IgD-negative memory B cell (primary cell): Measurements from ENCODE around the gene FABP6. TPM values are rescaled to one million over a fixed set of nuclear protein-coding genes. Genes with fewer than 3 reads are reported as not detected.

Experiments used
- H3K27ac Mint-ChIP-seq, 3 donors: one replicate each; pipeline ENCODE4 v1.8.0; 2020 to 2022; ENCODE audit warnings: mild to moderate bottlenecking in 3 of 3, mixed read lengths in 3 of 3, moderate library complexity in 1 of 3
- H3K27me3 Mint-ChIP-seq: one replicate; pipeline ENCODE4 v1.8.0; 2021; ENCODE audit warnings: mixed read lengths
- H3K36me3 Mint-ChIP-seq: one replicate; pipeline ENCODE4 v1.8.0; 2020; ENCODE audit warnings: mild to moderate bottlenecking, mixed read lengths
- H3K4me1 Mint-ChIP-seq, 3 donors: one replicate each; pipeline ENCODE4 v1.8.0; 2020 to 2022; ENCODE audit warnings: mixed read lengths in 3 of 3, mild to moderate bottlenecking in 1 of 3
- H3K4me3 Mint-ChIP-seq, 4 donors: one replicate each; pipeline ENCODE4 v1.8.0; 2020 to 2022; ENCODE audit warnings: mild to moderate bottlenecking in 4 of 4, mixed read lengths in 4 of 4, moderate library complexity in 3 of 4
- H3K9me3 Mint-ChIP-seq, 3 donors: one replicate each; pipeline ENCODE4 v1.8.0; 2020 to 2021; ENCODE audit warnings: mixed read lengths in 3 of 3, mild to moderate bottlenecking in 1 of 3
- polyA plus RNA-seq: library from polyadenylated mRNA; unstranded; fragments of 300-500 nt; fragmentation: Illumina TruSeq; gene quantifications from one replicate; pipeline ENCODE4 v1.2.3, GENCODE V29; 2021

FABP6 gene
- polyA plus RNA-seq, 1 donor from 2014 or later = not detected

DNA sequence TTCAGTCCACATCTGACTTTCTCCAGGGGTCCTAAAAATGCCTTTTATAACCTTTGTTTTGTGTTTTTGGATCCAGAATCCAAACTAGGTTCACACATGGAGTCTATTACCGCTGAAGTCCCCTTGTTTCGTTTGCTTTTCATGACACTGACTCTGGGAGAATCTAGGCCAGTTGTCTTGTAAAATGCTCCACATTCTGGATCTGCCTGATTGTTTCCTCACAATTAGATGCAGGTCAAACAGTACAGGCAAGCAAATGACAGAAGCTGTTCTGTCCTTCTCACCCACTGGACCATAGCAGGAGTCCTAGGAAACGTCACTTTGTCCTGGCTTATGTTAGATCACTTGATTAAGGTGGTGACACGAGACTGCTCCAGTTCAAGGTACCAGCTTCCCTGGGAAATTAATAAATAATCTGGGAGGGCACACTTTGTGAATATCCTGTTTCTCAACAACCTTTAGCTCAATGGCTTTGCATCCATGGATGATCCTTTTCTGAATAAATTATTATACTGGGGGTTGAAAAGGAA lies 34.1 kb downstream of the FABP6 start:
- no peaks in the 10 kb centered on the region for H3K9me3 Mint-ChIP-seq
- H3K36me3 Mint-ChIP-seq = peaks cover 3% of the 10 kb centered on the region
- H3K4me1 Mint-ChIP-seq = peaks cover 4 to 5% (median 4%) of the 10 kb centered on the region in 3 donors
- no peak overlapping the region for H3K27ac Mint-ChIP-seq
- no peak overlapping the region for H3K4me3 Mint-ChIP-seq
- H3K27me3 Mint-ChIP-seq = peaks cover 23% of the 10 kb centered on the region

DNA sequence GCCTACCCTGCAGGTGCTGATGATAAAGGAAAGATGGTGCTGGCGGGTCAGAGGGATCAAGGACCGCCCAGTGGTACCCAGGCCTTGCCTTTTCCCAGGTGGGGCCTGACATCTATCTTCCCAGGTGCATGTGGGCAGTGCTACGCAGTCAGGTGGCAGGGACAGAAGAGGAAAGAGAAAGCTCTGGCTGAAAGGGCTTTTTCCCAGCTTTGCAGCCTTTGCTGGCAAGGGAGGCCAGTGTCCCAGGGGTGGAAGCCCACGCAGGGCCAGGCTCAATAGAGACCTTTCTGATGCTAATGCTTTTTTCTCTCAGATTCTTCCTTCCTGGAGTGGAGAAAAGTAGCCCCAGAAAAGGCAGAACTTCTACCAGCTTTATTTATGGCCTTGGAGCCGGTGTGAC lies 36.7 kb downstream of the FABP6 start:
- Mint-ChIP-seq H3K4me1 (peaks cover 4 to 10% (median 6%) of the 10 kb centered on the region in 3 donors), H3K27ac (no peak overlapping the region), H3K36me3 (no peaks in the 10 kb centered on the region), H3K9me3 (no peaks in the 10 kb centered on the region), H3K27me3 (peaks cover 23% of the 10 kb centered on the region), H3K4me3 (no peak overlapping the region)

DNA sequence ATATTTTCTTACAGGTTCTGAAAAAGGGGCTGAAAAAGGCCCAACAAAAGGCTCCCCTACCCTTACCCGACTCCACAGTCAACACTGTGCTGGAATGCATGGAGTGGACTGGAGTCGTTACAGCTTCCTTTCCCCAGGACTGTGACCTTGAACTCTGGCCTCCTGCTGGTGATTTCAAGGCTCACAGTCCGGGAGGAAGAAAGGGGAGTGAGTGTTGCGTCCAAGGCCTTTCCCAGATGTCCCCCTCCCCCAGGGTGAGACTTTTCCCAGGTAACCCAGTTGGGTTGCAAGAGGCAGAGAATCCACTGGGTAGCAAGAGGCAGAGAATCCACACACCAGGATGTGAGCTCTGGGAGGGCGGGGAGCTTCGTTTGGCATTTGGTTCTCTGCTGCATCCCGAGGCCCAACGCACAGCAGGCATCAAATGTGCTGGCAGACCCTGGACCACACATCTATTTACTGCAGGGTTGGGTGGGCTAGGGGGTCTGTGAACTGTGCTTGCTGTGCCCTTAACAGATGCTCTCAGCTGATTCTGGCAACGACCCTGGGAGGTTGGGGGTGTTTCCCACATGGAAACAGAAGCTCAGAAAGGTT lies 37.5 kb downstream of the FABP6 start:
- H3K36me3 Mint-ChIP-seq = no peaks in the 10 kb centered on the region
- no peak overlapping the region for H3K27ac Mint-ChIP-seq
- no peak overlapping the region for H3K4me3 Mint-ChIP-seq
- peaks cover 23% of the 10 kb centered on the region for H3K27me3 Mint-ChIP-seq
- H3K9me3 Mint-ChIP-seq = no peaks in the 10 kb centered on the region
- H3K4me1 Mint-ChIP-seq = peaks cover 3 to 17% (median 11%) of the 10 kb centered on the region in 3 donors

- no peaks in the 10 kb centered on the region for H3K9me3 Mint-ChIP-seq
- peak overlapping the region in 1 of 3 donors; percentile 59 for H3K27ac Mint-ChIP-seq
- peaks cover 2 to 13% (median 8%) of the 10 kb centered on the region in 3 donors for H3K4me1 Mint-ChIP-seq
These were observed 38.8 kb downstream of the FABP6 start for GRCh38 chr5:160268121-160268520.

GRCh38 chr5:160269017-160269416 lies 39.7 kb downstream of the FABP6 start:
- Mint-ChIP-seq H3K4me3 (no peak overlapping the region), H3K27me3 (peaks cover 22% of the 10 kb centered on the region), H3K27ac (no peak overlapping the region), H3K9me3 (no peaks in the 10 kb centered on the region), H3K4me1 (peaks cover 2 to 12% (median 7%) of the 10 kb centered on the region in 3 donors), H3K36me3 (no peaks in the 10 kb centered on the region)

More at GRCh38 chr5:160268121-160268520, 38.8 kb downstream of the FABP6 start:
- no peaks in the 10 kb centered on the region for H3K36me3 Mint-ChIP-seq
- no peak overlapping the region for H3K4me3 Mint-ChIP-seq
- H3K27me3 Mint-ChIP-seq = peaks cover 21% of the 10 kb centered on the region

GRCh38 chr5:160270704-160271103 lies 41.4 kb downstream of the FABP6 start:
- Mint-ChIP-seq H3K36me3 (no peaks in the 10 kb centered on the region), H3K4me1 (peaks cover 2 to 12% (median 7%) of the 10 kb centered on the region in 3 donors), H3K9me3 (no peaks in the 10 kb centered on the region), H3K27me3 (peaks cover 17% of the 10 kb centered on the region), H3K27ac (no peak overlapping the region), H3K4me3 (no peak overlapping the region)

DNA sequence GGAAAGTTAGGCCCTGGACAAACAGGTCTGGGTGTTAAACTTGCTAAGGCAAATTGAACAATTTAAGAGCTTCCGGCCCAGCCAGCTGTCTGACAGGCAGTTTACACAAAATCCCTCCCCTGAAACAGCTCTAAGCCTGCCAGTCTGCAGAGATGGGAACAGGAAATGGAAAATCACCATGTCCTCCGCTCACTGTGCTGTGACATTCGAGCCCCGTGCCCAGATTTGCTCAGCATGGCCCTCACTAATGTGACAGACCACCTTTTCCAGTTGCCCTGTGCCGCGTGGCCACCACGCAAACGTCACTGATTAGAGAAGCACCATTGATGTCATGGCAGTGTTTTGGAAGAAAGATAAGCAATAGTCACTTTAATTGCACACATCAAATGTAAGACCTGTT lies 42.1 kb downstream of the FABP6 start:
- H3K4me3 Mint-ChIP-seq = no peak overlapping the region

GRCh38 chr5:160271836-160272235 lies 42.5 kb downstream of the FABP6 start:
- Mint-ChIP-seq H3K27ac (no peak overlapping the region), H3K36me3 (no peaks in the 10 kb centered on the region), H3K9me3 (no peaks in the 10 kb centered on the region), H3K4me1 (peaks cover 2 to 12% (median 7%) of the 10 kb centered on the region in 3 donors), H3K4me3 (no peak overlapping the region), H3K27me3 (peaks cover 12% of the 10 kb centered on the region)

More for the DNA sequence above, 42.1 kb downstream of the FABP6 start:
- Mint-ChIP-seq H3K27ac (no peak overlapping the region), H3K27me3 (peaks cover 15% of the 10 kb centered on the region), H3K9me3 (no peaks in the 10 kb centered on the region), H3K36me3 (no peaks in the 10 kb centered on the region), H3K4me1 (peaks cover 2 to 12% (median 7%) of the 10 kb centered on the region in 3 donors)

DNA sequence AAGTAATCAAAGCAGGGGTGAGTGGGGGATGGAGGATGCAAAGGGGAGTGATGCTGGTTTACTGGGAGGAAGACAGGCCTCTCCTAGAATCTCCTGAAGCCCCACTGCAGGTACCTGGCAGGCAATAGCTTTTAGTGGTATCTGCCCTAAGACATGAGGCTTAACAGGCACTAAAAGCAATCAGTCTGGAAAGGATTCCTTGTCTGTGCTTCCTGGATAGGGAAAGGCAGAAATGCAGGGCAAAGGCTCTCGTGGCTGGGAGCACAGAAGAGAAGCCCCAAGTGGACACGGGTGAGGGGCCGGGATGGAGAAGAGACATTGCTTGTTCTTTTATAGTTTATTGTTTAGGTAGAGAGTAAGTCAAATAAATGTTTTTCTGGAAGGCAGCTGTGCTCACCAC lies 43.0 kb downstream of the FABP6 start:
- Mint-ChIP-seq H3K4me1 (peaks cover 2 to 12% (median 7%) of the 10 kb centered on the region in 3 donors), H3K27me3 (peaks cover 12% of the 10 kb centered on the region), H3K27ac (no peak overlapping the region), H3K9me3 (no peaks in the 10 kb centered on the region), H3K4me3 (no peak overlapping the region), H3K36me3 (no peaks in the 10 kb centered on the region)

GRCh38 chr5:160272889-160273288 lies 43.6 kb downstream of the FABP6 start:
- H3K9me3 Mint-ChIP-seq = no peaks in the 10 kb centered on the region
- H3K36me3 Mint-ChIP-seq = no peaks in the 10 kb centered on the region
- H3K27me3 Mint-ChIP-seq = peaks cover 11% of the 10 kb centered on the region
- no peak overlapping the region for H3K4me3 Mint-ChIP-seq
- H3K4me1 Mint-ChIP-seq = peaks cover 2 to 12% (median 7%) of the 10 kb centered on the region in 3 donors
- no peak overlapping the region for H3K27ac Mint-ChIP-seq

GRCh38 chr5:160274483-160274931 lies 45.2 kb downstream of the FABP6 start:
- Mint-ChIP-seq H3K27me3 (peaks cover 11% of the 10 kb centered on the region), H3K27ac (no peak overlapping the region), H3K4me1 (peaks cover 2 to 12% (median 7%) of the 10 kb centered on the region in 3 donors), H3K9me3 (no peaks in the 10 kb centered on the region), H3K36me3 (no peaks in the 10 kb centered on the region), H3K4me3 (no peak overlapping the region)

- H3K27ac Mint-ChIP-seq = no peak overlapping the region
- H3K27me3 Mint-ChIP-seq = peaks cover 2% of the 10 kb centered on the region
- no peak overlapping the region for H3K4me3 Mint-ChIP-seq
- H3K9me3 Mint-ChIP-seq = no peaks in the 10 kb centered on the region
- H3K36me3 Mint-ChIP-seq = no peaks in the 10 kb centered on the region
- H3K4me1 Mint-ChIP-seq = no peaks in the 10 kb centered on the region
These were observed 49.0 kb downstream of the FABP6 start for GRCh38 chr5:160278343-160278742.

GRCh38 chr5:160280384-160281095 lies 51.2 kb downstream of the FABP6 start:
- peaks cover 1% of the 10 kb centered on the region for H3K27me3 Mint-ChIP-seq
- H3K36me3 Mint-ChIP-seq = no peaks in the 10 kb centered on the region
- H3K4me1 Mint-ChIP-seq = no peaks in the 10 kb centered on the region
- no peak overlapping the region for H3K27ac Mint-ChIP-seq
- H3K9me3 Mint-ChIP-seq = peaks cover 0 to 2% (median 0%) of the 10 kb centered on the region in 3 donors
- H3K4me3 Mint-ChIP-seq = no peak overlapping the region

- no peaks in the 10 kb centered on the region for H3K36me3 Mint-ChIP-seq
These were observed 52.0 kb downstream of the FABP6 start for GRCh38 chr5:160281275-160281674.

GRCh38 chr5:160284291-160284873 lies 55.1 kb downstream of the FABP6 start:
- H3K9me3 Mint-ChIP-seq = peaks cover 0 to 4% (median 0%) of the 10 kb centered on the region in 3 donors
- no peaks in the 10 kb centered on the region for H3K36me3 Mint-ChIP-seq
- H3K4me3 Mint-ChIP-seq = no peak overlapping the region
- H3K27ac Mint-ChIP-seq = no peak overlapping the region
- H3K27me3 Mint-ChIP-seq = peaks cover 12% of the 10 kb centered on the region
- no peaks in the 10 kb centered on the region for H3K4me1 Mint-ChIP-seq

More at GRCh38 chr5:160281275-160281674, 52.0 kb downstream of the FABP6 start:
- H3K4me3 Mint-ChIP-seq = no peak overlapping the region
- H3K4me1 Mint-ChIP-seq = no peaks in the 10 kb centered on the region
- H3K9me3 Mint-ChIP-seq = peaks cover 0 to 2% (median 0%) of the 10 kb centered on the region in 3 donors
- H3K27me3 Mint-ChIP-seq = peaks cover under 1% of the 10 kb centered on the region
- no peak overlapping the region for H3K27ac Mint-ChIP-seq
